Measurements from ENCODE around the gene PTH2.
"Not testable (repeated sequence)": the region's sequence is repeated elsewhere in the genome, so short reads cannot be mapped to it uniquely, and the experiment has no call there.

PTH2 gene

DNA sequence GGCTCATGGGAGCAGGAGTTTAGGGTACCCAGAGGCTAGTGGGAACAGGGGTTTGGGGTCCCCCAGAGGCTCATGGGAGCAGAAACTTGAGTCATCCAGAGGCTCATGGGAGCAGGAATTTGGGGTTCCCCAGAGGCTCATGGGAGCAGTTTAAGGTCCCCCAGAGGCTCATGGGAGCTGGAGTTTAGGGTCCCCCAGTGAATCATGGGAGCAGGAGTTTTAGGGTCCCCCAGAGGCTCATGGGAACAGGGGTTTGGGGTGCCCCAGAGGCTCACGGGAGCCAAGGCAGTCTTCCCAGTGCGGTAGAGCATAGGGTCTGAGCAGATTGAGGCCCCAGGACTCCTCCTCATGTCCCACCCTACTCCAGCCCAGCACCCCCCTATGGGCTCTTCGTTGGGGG, 42.1 kb upstream of the PTH2 start:
- TF ChIP-seq, protein P1, sequence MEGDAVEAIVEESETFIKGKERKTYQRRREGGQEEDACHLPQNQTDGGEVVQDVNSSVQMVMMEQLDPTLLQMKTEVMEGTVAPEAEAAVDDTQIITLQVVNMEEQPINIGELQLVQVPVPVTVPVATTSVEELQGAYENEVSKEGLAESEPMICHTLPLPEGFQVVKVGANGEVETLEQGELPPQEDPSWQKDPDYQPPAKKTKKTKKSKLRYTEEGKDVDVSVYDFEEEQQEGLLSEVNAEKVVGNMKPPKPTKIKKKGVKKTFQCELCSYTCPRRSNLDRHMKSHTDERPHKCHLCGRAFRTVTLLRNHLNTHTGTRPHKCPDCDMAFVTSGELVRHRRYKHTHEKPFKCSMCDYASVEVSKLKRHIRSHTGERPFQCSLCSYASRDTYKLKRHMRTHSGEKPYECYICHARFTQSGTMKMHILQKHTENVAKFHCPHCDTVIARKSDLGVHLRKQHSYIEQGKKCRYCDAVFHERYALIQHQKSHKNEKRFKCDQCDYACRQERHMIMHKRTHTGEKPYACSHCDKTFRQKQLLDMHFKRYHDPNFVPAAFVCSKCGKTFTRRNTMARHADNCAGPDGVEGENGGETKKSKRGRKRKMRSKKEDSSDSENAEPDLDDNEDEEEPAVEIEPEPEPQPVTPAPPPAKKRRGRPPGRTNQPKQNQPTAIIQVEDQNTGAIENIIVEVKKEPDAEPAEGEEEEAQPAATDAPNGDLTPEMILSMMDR (conservative IDR thresholded peaks at IDR 0.05; ENCODE audit: low read depth, low read length), result no peak
- H3K4me3 ChIP-seq (ENCODE audit: low read length), result no peak overlapping the region
- DNase-seq (ENCODE audit: low read depth), result no peak

DNA sequence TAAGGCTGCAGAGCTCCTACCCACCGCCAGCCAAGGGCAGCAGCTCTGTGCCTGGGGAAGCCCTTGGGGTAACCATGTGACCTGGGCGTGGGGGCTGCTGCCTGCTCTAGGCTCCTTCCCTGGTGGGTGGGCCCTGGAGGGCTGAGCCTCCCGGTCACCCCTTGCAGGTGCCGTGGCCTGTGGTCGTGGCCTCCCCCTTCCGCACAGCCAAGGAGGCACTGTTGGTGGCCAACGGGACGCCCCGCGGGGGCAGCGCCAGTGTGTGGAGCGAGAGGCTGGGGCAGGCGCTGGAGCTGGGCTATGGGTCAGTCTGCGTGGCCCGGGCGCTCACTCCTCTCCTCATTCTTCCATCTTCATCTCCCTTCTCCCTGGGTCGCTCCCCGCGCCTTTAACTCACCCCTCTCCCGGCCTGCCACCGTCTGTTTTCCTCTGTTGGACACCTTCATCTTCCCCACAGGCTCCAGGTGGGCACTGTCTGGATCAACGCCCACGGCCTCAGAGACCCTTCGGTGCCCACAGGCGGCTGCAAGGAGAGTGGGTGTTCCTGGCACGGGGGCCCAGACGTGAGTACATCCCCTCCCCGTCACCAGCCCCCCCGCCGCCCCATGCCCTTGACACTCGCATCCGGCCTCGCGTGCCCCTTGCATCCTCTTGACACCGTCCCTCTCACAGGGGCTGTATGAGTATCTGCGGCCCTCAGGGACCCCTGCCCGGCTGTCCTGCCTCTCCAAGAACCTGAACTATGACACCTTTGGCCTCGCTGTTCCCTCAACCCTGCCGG, 40.9 kb upstream of the PTH2 start:
- DNase-seq (ENCODE audit: low read depth), result no peak
- TF ChIP-seq, protein P1 (conservative IDR thresholded peaks at IDR 0.05; ENCODE audit: low read depth, low read length), result no peak
- H3K4me3 ChIP-seq (ENCODE audit: low read length), result no peak overlapping the region

DNA sequence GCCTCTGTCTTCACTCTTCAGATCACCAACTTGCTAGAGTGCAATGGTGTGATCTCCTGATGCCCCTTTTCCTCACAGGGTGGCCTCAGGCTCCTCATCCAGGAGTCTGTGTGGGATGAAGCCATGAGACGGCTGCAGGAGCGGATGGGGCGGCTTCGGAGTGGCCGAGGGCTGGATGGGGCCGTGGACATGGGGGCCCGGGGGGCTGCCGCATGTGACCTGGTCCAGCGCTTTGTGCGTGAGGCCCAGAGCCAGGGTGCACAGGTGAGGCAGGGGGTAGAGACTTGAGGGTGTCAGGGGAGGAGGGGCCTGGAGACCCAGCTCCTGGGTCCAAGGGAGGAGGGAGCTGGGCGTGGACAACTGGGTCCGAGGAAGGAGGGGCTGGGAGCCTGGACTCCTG, 39.3 kb upstream of the PTH2 start:
- H3K4me3 ChIP-seq (ENCODE audit: low read length), result no peak overlapping the region
- TF ChIP-seq, protein P1 (conservative IDR thresholded peaks at IDR 0.05; ENCODE audit: low read depth, low read length), result no peak
- DNase-seq (ENCODE audit: low read depth), result no peak

DNA sequence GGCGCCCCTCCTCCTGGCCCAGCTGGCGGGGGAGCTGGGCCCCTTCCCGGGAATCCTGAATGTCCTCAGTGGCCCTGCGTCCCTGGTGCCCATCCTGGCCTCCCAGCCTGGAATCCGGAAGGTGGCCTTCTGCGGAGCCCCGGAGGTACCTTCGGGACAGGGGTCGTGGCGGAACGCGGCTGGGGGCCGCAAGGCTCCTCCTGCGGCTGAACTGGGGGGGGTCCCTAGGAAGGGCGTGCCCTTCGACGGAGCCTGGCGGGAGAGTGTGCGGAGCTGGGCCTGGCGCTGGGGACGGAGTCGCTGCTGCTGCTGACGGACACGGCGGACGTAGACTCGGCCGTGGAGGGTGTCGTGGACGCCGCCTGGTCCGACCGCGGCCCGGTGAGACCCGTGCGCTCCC, 38.4 kb upstream of the PTH2 start:
- H3K4me3 ChIP-seq (ENCODE audit: low read length), result no peak overlapping the region
- TF ChIP-seq, protein P1 (conservative IDR thresholded peaks at IDR 0.05; ENCODE audit: low read depth, low read length), result no peak
- no peak for DNase-seq (ENCODE audit: low read depth)

DNA sequence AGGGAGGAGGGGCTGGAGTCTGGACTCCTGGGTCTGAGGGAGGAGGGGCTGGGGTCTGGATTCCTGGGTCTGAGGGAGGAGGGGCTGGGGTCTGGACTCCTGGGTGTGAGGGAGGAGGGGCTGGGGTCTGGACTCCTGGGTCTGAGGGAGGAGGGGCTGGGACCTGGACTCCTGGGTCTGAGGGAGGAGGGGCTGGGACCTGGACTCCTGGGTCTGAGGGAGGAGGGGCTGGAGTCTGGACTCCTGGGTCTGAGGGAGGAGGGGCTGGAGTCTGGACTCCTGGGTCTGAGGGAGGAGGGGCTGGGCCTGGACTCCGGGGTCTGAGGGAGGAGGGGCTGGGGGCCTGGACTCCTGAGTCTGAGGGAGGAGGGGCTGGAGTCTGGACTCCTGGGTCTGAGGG, 37.9 kb upstream of the PTH2 start:
- H3K4me3 ChIP-seq (ENCODE audit: low read length); DNase-seq (ENCODE audit: low read depth): not testable (repeated sequence)

DNA sequence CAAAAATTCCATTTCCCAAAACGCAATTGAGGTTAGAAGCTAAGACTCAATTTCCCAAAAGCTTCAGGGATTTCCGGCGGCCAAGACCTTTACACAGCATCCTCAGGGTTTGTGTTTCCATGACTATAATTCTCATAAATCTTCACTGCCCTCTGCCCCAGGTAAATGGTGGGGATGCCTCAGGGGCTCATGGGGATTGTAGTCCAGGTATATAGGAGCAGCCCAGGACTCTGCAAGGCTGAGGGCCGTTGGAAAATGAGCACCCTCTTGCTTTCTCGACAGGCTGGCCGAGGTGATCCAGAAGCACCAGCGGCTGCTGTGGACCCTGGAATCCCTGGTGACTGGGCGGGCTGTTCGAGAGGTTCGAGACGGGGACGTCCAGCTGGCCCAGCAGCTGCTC, 36.1 kb upstream of the PTH2 start:
- TF ChIP-seq, protein P1 (conservative IDR thresholded peaks at IDR 0.05; ENCODE audit: low read depth, low read length), result no peak
- H3K4me3 ChIP-seq (ENCODE audit: low read length), result no peak overlapping the region
- no peak for DNase-seq (ENCODE audit: low read depth)

DNA sequence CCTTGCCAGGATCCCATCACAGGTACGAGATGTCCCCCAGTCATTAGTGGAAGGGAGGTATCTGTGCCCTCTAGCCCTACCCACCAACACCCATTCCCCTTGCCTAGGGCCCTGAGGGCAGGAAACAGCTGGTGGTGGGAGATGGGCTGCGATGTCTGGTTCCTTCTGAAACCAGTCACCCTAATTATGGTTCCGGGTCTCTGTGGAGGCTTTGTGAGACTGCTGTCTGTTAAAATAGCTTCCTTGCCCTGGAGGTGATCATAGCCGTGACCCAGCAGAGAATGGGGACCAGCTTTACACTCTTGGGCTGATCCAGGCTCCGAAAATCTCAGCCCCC, 35.3 kb upstream of the PTH2 start:
- no peak for DNase-seq (ENCODE audit: low read depth)
- no peak overlapping the region for H3K4me3 ChIP-seq (ENCODE audit: low read length)
- TF ChIP-seq, protein P1 (conservative IDR thresholded peaks at IDR 0.05; ENCODE audit: low read depth, low read length), result no peak

All from retinal pigment epithelial cell (primary cell).